Adipocyte (in vitro differentiated cells): Measurements from ENCODE around the gene SHROOM3.

Experiments
- DNase-seq: peaks from one replicate; pipeline ENCODE4 v3.0.0-alpha.2; 2015; ENCODE audit warnings: low read depth
- H3K27me3 ChIP-seq: replicated peaks from 2 replicates; pipeline ENCODE4 v1.7.0; 2013; ENCODE audit warnings: mild to moderate bottlenecking, low read length, moderate library complexity; ENCODE audit not compliant: control insufficient read depth, insufficient read depth
- H3K36me3 ChIP-seq: 2 replicates; pipeline ENCODE4 v1.7.0; 2013; ENCODE audit warnings: low read length, mild to moderate bottlenecking, moderate library complexity; ENCODE audit not compliant: control insufficient read depth, insufficient read depth, severe bottlenecking
- H3K4me1 ChIP-seq: 2 replicates; pipeline ENCODE4 v1.7.0; 2013; ENCODE audit warnings: mild to moderate bottlenecking, low read length, moderate library complexity; ENCODE audit not compliant: control insufficient read depth, insufficient read depth
- H3K4me3 ChIP-seq: 2 replicates; pipeline ENCODE4 v1.7.0; 2013; ENCODE audit warnings: mild to moderate bottlenecking, low read length, moderate library complexity
- H3K9ac ChIP-seq: 2 replicates; pipeline ENCODE4 v1.7.0; 2013; ENCODE audit warnings: mild to moderate bottlenecking, low read length, moderate library complexity
- H3K9me3 ChIP-seq: 2 replicates; pipeline ENCODE4 v1.7.0; 2013; ENCODE audit warnings: mild to moderate bottlenecking, low read length, moderate library complexity; ENCODE audit not compliant: control insufficient read depth

SHROOM3 gene

DNA sequence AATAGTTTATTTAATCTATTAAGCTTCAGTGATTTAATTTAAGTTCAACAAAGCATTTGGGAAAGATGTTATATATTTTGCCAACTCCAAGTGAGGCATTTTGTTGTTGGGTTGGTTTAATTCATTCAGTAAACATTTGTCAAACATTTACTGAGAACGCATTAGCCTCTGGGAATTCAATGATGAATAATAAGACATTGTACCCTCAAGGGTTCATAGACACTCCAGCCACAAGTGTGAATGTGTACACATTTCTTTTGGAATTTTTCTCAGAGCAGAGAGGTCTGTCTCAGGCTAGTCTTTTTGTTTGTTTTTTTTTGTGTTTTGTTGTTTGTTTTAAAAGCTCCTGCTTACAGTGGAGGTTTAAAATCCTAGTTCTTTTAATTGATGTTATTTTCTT lies 259.0 kb downstream of the SHROOM3 start:
- H3K4me3 ChIP-seq, result no peak overlapping the region
- peaks cover 8% of the 10 kb centered on the region for H3K4me1 ChIP-seq
- H3K9ac ChIP-seq, result no peak overlapping the region

DNA sequence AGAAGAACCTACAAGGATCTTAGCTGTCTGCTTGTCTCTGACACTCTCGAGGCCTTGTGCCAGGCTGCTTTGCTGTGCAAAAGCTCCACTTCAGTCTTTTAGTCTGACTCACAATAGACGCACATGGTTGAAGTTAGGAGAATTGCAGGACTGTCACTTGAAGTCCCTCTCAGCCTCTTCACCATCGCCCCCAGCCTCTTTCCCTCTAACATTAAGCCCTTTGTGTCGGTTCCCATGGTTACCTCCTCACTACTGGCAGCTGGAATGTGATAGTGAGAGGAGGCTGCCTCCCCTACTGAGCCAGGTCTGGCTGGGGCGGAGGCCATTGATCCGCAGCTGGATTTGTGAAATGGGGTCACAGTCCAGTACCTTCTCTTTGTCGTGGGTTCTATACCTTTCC lies 261.1 kb downstream of the SHROOM3 start:
- H3K36me3 ChIP-seq, result no peaks in the 10 kb centered on the region
- H3K4me3 ChIP-seq, result no peak overlapping the region
- peak; percentile 65 for DNase-seq
- no peak overlapping the region for H3K9ac ChIP-seq
- no peaks in the 10 kb centered on the region for H3K4me1 ChIP-seq
- no peaks in the 10 kb centered on the region for H3K27me3 ChIP-seq
- no peaks in the 10 kb centered on the region for H3K9me3 ChIP-seq

More for the DNA sequence above, 259.0 kb downstream of the SHROOM3 start:
- no peak for DNase-seq
- H3K27me3 ChIP-seq, result no peaks in the 10 kb centered on the region
- H3K9me3 ChIP-seq, result no peaks in the 10 kb centered on the region
- H3K36me3 ChIP-seq, result no peaks in the 10 kb centered on the region

DNA sequence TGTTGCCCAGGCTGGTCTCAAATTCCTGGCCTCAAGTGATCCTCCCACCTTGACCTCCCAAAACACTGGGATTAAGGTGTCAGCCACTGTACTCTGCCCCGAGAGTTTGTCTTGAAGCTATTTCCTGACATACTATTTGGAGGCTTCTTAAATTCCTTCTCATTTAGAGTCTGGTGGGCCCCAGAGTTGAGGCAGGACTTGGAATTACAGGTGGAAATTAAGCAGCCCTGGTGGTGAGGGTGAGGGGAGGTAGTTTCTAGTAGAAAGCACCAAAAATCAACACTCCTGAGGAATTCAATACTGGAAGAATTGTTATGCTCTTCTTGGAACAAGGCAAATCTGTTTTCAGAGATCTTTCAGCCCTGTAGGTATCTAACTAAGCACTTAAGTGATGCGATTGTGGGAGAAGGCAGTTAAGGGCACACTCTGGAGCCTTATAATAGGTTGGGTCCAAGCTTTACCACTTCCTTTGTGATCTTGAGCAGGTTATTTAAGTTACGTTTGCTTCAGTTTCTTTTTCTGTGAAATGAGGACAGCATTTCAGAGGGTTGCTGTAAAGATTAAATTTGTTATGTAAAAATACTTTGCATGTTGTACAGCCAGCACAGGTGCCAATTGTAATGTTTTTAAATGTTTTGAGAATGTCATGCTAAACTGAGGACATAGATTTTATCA lies 262.2 kb downstream of the SHROOM3 start:
- no peak for DNase-seq
- Histone ChIP-seq H3K9me3 (no peaks in the 10 kb centered on the region), H3K27me3 (no peaks in the 10 kb centered on the region), H3K9ac (no peak overlapping the region), H3K36me3 (no peaks in the 10 kb centered on the region), H3K4me1 (no peaks in the 10 kb centered on the region), H3K4me3 (no peak overlapping the region)

DNA sequence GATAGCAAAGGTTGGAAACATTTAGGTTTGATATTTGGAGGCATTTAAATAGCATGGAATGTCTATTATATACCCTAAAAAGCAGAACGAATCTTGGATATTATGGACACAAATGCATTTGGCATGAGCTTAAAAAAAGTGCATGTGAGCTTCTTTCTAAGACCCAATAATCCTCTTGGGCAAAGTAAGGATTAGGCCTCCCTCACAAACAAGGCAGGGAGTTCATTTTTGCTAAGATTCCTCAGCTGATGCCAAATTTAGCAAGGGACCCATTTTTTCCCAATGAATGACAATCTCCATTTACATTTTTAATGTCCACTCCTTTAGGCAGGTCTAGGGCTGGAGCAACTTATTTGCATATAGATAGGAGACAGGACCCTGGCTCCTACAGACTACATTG lies 263.1 kb downstream of the SHROOM3 start:
- Histone ChIP-seq H3K4me1 (no peaks in the 10 kb centered on the region), H3K9ac (no peak overlapping the region), H3K27me3 (no peaks in the 10 kb centered on the region), H3K9me3 (no peaks in the 10 kb centered on the region), H3K4me3 (no peak overlapping the region), H3K36me3 (no peaks in the 10 kb centered on the region)
- no peak for DNase-seq

DNA sequence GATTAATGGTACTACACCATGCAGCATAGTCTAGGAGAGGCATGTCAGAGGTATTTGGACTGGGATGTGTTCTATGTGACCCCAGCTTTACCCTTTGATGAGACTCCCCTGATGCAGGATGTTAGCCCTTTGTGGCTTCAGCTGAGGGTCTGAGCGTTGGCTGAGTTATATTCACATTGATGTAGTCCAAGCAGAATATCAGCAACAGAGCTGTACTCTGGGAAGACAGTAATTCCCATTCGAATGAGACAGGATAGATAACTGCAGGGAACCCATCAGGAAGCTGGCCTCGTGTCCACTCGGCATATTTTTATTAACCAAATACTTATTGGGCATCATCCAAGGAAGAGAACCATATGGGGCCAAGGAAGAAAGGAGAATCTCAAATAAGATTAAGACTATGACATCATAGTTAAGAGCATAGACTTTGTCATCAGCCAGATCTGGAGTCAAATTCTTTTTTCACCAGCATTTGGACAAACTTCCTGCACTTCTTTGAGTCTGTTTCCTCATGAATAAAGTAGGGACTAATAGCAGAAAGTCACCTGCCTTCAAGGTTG lies 264.8 kb downstream of the SHROOM3 start:
- Histone ChIP-seq H3K4me3 (no peak overlapping the region), H3K36me3 (no peaks in the 10 kb centered on the region), H3K27me3 (no peaks in the 10 kb centered on the region), H3K9ac (no peak overlapping the region), H3K4me1 (peaks cover 14% of the 10 kb centered on the region), H3K9me3 (no peaks in the 10 kb centered on the region)
- no peak for DNase-seq

DNA sequence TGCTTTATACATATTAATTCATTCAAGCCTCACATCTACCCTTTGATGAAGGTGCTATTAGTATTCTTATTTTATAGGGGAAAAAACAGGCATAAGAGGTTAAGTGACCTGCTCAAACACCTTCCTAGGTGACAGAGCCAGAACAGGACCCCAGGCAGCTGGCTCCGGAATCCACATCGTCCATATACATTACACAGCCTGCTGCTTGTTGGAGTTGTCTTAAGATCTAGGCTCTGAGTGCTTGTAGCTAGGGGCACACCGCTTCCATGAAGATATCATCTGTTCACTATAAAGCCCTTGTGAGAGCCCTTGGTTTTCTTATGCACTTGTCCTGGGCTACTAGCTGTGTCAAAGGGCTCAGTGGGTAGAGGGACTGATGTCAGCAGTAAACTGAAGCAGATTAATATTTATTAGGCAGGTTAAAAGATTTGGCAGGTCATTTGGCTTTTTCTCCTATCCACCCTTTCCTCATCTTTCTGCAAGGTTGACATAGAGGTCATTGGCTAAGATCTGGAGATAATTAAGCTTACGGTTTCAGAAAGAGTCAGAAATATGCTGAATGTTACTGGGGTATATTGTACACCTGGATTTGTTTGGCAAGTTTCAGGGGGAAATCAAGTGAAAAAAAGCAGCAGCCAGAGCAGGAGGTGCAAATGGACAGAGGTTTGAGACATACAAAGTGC lies 267.6 kb downstream of the SHROOM3 start:
- H3K36me3 ChIP-seq, result no peaks in the 10 kb centered on the region
- H3K4me3 ChIP-seq, result no peak overlapping the region
- H3K9ac ChIP-seq, result no peak overlapping the region
- peaks cover 15% of the 10 kb centered on the region for H3K4me1 ChIP-seq
- no peaks in the 10 kb centered on the region for H3K27me3 ChIP-seq
- H3K9me3 ChIP-seq, result no peaks in the 10 kb centered on the region
- no peak for DNase-seq

DNA sequence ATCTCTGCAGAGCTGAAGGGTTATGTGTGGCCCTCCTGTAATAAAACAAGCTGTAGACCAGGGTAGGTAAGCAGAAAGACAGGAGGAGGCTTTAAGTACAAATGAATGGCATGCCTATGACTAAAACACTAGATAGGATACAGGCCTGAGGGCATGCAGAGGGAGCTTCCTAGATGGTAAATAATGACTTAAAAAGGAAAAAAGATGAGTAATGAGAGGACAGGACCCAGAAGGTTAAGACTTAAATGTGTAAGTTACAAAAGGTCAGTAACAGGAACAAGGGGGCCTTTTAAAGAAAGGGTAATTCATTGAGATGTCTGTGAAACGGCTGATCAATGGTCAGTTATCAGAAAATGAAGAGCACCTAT lies 268.1 kb downstream of the SHROOM3 start:
- Histone ChIP-seq H3K9ac (no peak overlapping the region), H3K36me3 (no peaks in the 10 kb centered on the region), H3K4me1 (peaks cover 15% of the 10 kb centered on the region), H3K9me3 (no peaks in the 10 kb centered on the region), H3K4me3 (no peak overlapping the region), H3K27me3 (no peaks in the 10 kb centered on the region)
- peak; percentile 43 for DNase-seq

DNA sequence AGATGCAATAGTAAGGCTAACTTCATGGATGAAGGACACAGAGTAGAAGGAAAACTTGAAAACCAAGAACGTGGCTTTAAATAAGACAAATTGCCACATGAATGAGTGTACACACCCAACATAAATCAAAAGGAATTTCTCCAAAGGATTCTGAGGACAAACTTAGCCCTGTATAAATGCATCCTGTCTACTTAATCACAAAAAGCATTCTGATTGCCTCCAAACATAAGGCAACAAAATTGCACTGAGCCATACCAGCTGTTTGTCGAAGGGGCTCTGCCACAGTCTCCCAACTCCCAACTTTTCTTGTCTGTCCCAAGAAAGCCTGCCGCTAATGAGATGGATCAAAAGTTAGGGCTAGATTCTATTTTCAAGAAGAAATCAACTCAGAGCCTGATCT lies 268.6 kb downstream of the SHROOM3 start:
- no peaks in the 10 kb centered on the region for H3K36me3 ChIP-seq
- no peak overlapping the region for H3K4me3 ChIP-seq
- no peak overlapping the region for H3K9ac ChIP-seq
- H3K9me3 ChIP-seq, result no peaks in the 10 kb centered on the region
- peak; percentile 68 for DNase-seq
- peaks cover 15% of the 10 kb centered on the region for H3K4me1 ChIP-seq
- H3K27me3 ChIP-seq, result no peaks in the 10 kb centered on the region

DNA sequence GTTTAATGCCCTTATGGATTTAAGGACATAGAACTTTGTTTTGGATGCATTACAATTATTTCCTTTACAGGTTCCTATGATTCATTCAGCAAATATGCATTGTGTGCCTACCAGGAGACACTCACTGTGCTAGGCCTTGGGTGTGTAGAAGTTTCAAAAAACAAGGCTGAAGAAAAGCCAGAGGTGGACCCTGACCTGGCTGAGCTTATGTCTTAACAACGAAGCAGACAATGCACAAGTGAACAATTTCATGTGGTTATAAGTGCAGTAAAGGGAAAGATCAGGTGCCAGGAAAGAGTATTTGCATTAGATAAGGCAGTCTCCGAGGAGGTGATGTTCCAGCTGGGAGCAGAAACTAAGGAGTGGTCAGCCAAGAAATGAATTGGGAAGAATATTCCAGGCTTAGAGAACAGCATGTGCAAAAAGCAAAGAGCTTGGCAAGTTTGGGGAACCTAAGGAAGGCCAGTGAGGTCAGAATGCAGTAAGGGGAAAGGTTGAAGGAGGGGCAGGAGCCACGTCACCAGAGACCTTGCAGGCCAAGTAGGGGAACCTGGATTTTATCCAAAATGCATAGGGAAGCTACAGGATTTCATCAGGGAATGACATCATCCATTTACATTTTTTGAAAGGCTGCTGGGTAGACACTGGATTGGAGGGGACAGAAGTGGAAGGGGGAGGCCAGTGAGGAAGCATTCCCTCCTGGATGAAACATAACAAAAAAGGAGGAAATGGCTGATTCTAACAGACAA lies 269.3 kb downstream of the SHROOM3 start:
- Histone ChIP-seq H3K9ac (no peak overlapping the region), H3K27me3 (no peaks in the 10 kb centered on the region), H3K9me3 (no peaks in the 10 kb centered on the region), H3K36me3 (no peaks in the 10 kb centered on the region), H3K4me1 (peaks cover 17% of the 10 kb centered on the region), H3K4me3 (no peak overlapping the region)
- DNase-seq, result peak; percentile 72

DNA sequence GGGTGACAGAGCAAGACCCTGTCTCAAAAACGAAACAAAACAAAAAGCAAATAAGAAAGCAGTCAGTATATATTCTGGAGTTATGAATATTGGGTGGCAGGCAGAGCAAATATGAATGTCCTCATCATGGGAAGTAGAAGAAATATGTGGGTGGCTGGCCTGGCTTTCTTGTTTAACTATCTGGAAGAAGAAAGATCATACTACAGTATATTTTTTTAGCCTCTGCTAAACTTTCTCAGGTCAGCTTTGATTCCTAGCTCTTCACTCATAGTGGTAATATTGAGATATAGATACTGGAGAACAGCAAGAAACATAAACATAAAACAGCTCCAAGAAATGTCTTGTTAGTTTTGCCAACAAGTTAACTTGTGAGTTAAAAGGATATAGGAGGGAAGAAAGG lies 270.4 kb downstream of the SHROOM3 start:
- Histone ChIP-seq H3K9me3 (no peaks in the 10 kb centered on the region), H3K4me1 (peaks cover 22% of the 10 kb centered on the region), H3K4me3 (no peak overlapping the region), H3K27me3 (no peaks in the 10 kb centered on the region), H3K9ac (no peak overlapping the region), H3K36me3 (no peaks in the 10 kb centered on the region)
- peak; percentile 44 for DNase-seq

DNA sequence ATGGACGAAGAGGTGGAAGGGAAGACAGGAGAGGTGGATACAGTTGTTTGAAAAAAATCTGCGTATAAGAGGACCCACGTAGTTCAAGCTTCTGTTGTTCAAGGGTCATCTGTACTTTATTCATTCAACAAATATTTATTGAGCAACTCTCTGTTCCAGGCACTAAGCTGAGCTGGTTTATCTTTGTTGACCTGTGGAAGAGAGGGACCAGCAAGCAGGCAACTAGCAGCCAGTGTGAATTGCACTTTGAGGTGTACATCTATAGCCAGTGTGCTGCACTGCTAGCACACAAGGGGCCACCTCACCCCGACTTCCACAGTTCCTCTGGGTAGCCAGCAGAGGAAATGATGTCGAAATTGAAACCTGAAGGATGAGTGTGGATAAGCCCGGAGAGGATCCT lies 271.6 kb downstream of the SHROOM3 start:
- no peak overlapping the region for H3K4me3 ChIP-seq
- H3K9ac ChIP-seq, result no peak overlapping the region
- H3K36me3 ChIP-seq, result no peaks in the 10 kb centered on the region
- H3K9me3 ChIP-seq, result no peaks in the 10 kb centered on the region
- H3K4me1 ChIP-seq, result peaks cover 22% of the 10 kb centered on the region
- no peaks in the 10 kb centered on the region for H3K27me3 ChIP-seq
- no peak for DNase-seq
